MCF 10A (cell line): ENCODE measurements around the gene DDA1. TPM values are rescaled to one million over a fixed set of nuclear protein-coding genes. Genes with fewer than 3 reads are reported as not detected.

Experiments used
- BruUV-seq: library from RNA; stranded (reverse); fragments of 400-500 nt; replicated peaks from 2 replicates; lab custom pipeline; 2021; lab: Mats Ljungman, UMichigan
- CTCF ChIA-PET: fragments of 300-600 bp; sonication (Branson Sonifier 250); formaldehyde crosslinking; extraction: SDS; loops from one replicate; lab custom pipeline; 2021; ENCODE audit warnings: antibody characterized with exemption, inconsistent platforms; lab: Yijun Ruan, JAX
- POLR2A ChIA-PET: fragments of 300-600, 350-650 bp; sonication (Branson Sonifier 250); formaldehyde crosslinking; extraction: SDS; loops from one replicate; lab custom pipeline; 2020; ENCODE audit warnings: antibody characterized with exemption, inconsistent platforms; lab: Yijun Ruan, JAX
- DNase-seq: peaks from one replicate; pipeline ENCODE4 v3.0.0-alpha.2; 2018; ENCODE audit not compliant: unreplicated experiment
- H3K27ac Mint-ChIP-seq: one replicate; pipeline ENCODE4 v1.8.0; 2022; ENCODE audit warnings: mild to moderate bottlenecking, low read depth, mixed read lengths; ENCODE audit not compliant: unreplicated experiment
- H3K27me3 Mint-ChIP-seq: one replicate; pipeline ENCODE4 v1.8.0; 2022; ENCODE audit warnings: mixed read lengths; ENCODE audit not compliant: insufficient read depth, unreplicated experiment
- H3K36me3 Mint-ChIP-seq: one replicate; pipeline ENCODE4 v1.8.0; 2022; ENCODE audit warnings: mild to moderate bottlenecking, moderate library complexity, mixed read lengths; ENCODE audit not compliant: insufficient read depth, unreplicated experiment
- H3K4me1 Mint-ChIP-seq: one replicate; pipeline ENCODE4 v1.8.0; 2022; ENCODE audit warnings: mixed read lengths; ENCODE audit not compliant: insufficient read depth, unreplicated experiment
- H3K4me3 Mint-ChIP-seq: one replicate; pipeline ENCODE4 v1.8.0; 2022; ENCODE audit warnings: mild to moderate bottlenecking, moderate library complexity, mixed read lengths; ENCODE audit not compliant: unreplicated experiment
- H3K9me3 Mint-ChIP-seq: one replicate; pipeline ENCODE4 v1.8.0; 2022; ENCODE audit warnings: mixed read lengths; ENCODE audit not compliant: unreplicated experiment
- intact Hi-C: fragments of 100-400 bp; cut with micrococcal nuclease; formaldehyde crosslinking; loops from 2 replicates; pipeline ENCODE4 v1.14.1; 2022
- total RNA-seq: library from RNA; stranded (reverse); gene quantifications from 2 replicates; pipeline ENCODE4 v1.2.3, GENCODE V29; 2022
- TF ChIP-seq, protein P1 (sequence below): fragments of 200-600 bp; IDR thresholded peaks from one replicate; pipeline ENCODE4 v1.8.0; 2022; ENCODE audit warnings: antibody characterized with exemption, mild to moderate bottlenecking; ENCODE audit not compliant: unreplicated experiment

The DDA1 gene
- total RNA-seq, 1 experiment from 2014 or later: 57.4 TPM

DNA sequence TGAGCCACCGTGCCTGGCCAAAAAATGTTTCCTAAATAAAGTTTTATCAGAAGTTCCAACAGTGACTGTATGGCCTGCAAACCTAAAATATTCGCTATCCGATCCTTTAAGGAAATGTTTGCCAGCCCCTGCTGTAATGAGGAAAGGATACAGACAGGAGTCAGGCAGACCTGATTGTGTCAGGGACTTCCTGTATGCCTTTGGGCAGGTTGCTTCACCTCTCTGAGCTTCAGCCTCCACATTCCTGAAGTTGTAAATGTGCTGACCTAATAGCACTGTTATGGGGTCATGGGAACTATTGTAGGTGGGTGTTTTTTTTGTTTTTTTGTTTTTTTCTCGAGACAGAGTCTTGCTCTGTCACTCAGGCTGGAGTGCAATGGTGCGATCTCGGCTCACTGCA is 12.4 kb upstream of the DDA1 start:
- CTCF ChIA-PET: interaction anchor here (0.6 to 1.8 kb wide), 11 partner anchors 8 to 637 kb away, joined by 3 to 6 read pairs (median 3); partner anchors contain the start of genes ANO8, DDA1 and SMIM7
- POLR2A ChIA-PET: interaction anchor here (1.4 to 2.1 kb wide), 3 partner anchors 9 to 40 kb away, joined by 4 to 13 read pairs (median 12); partner anchors contain the start of genes DDA1 and MRPL34
- peaks cover 4% of the 10 kb centered on the region for H3K4me1 Mint-ChIP-seq
- no TSS peak for BruUV-seq
- peaks cover 17% of the 10 kb centered on the region for H3K36me3 Mint-ChIP-seq
- TF ChIP-seq, protein P1, sequence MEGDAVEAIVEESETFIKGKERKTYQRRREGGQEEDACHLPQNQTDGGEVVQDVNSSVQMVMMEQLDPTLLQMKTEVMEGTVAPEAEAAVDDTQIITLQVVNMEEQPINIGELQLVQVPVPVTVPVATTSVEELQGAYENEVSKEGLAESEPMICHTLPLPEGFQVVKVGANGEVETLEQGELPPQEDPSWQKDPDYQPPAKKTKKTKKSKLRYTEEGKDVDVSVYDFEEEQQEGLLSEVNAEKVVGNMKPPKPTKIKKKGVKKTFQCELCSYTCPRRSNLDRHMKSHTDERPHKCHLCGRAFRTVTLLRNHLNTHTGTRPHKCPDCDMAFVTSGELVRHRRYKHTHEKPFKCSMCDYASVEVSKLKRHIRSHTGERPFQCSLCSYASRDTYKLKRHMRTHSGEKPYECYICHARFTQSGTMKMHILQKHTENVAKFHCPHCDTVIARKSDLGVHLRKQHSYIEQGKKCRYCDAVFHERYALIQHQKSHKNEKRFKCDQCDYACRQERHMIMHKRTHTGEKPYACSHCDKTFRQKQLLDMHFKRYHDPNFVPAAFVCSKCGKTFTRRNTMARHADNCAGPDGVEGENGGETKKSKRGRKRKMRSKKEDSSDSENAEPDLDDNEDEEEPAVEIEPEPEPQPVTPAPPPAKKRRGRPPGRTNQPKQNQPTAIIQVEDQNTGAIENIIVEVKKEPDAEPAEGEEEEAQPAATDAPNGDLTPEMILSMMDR: no peak
- no peak overlapping the region for H3K4me3 Mint-ChIP-seq
- peak overlapping the region; percentile 16 for H3K27ac Mint-ChIP-seq
- intact Hi-C loops: loop anchor here (1.0 kb wide), 1 partner anchor 8 kb away; the partner anchor contains the start of gene MRPL34
- DNase-seq: peak; percentile 80
- H3K27me3 Mint-ChIP-seq: no peaks in the 10 kb centered on the region
- no peaks in the 10 kb centered on the region for H3K9me3 Mint-ChIP-seq

DNA sequence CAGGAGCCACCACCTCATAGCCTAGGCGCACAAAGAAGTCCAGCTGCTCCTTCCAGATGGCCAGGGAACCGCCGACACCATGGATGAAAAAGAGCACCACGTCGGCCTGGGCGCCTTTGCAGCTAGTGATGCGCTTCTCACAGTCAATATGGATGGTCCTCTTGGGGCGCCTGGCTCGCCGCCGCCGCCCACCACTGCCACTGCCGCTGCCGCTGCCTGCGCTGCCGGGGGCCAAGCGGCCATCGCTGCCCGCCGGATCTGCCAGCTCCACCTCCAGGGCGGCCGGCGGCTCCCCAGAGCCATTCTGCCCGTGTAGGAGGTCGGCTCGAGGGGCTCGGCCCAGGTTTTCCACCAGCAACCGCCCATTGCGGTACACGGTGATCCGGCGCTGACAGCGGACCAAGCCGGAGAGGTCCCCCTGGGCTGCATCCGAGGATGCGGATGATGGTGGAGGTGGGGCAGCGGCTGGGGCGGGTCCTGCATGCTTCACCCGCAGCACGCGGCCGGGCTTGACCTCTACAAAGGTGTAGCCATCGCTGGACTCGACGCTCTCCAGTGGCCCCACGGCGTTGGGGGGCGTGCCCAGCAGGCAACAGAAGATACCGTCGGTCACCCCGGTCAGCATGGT is 8.3 kb upstream of the DDA1 start:
- Mint-ChIP-seq H3K9me3 (no peaks in the 10 kb centered on the region), H3K27ac (no peak overlapping the region), H3K27me3 (no peaks in the 10 kb centered on the region), H3K4me3 (no peak overlapping the region), H3K36me3 (peaks cover 15% of the 10 kb centered on the region), H3K4me1 (peaks cover 20% of the 10 kb centered on the region)
- ChIA-PET POLR2A (no interaction called here), CTCF (no interaction called here)
- DNase-seq: no peak
- TF ChIP-seq, protein P1: no peak
- BruUV-seq: no TSS peak
- intact Hi-C loops: no loop called here

DNA sequence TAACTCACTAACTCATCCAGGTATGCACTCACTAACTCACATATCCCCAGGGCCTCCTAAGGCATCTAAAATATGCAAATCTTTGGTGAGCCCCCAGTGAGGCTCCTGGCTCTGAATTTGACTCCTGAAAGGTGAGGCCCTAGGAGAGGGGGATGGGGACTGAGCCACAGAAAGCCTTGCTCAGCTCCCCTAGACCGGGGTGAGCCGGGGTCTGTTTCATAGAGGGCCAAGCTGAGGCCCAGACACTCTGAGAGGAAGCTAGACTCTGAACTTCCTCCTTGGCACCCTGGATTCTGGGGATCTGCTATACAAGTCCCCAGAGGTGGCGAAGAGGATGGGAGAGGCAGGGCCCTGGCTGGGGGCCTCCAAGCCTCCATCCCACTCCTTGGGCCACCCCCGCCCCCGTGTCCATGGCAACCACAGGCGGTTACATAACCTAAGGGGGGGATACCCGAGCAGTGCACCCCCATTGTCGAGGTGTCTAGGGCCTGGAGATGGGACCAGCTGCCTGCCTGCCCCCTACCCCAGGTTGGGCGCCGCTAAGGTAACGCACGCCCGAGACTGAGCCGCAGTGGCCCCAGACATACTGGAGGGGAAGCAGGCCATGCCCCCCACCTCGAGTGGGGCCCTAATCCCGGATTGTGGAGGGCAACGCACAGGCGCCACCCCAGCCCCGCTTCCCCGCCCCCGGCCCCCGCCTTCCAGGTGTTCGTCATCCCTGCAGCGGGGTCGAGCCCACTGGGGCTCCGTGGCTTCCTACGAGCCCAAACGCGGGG is 6.8 kb upstream of the DDA1 start:
- no TSS peak for BruUV-seq
- no peak overlapping the region for H3K27ac Mint-ChIP-seq
- ChIA-PET POLR2A (interaction anchor here (0.7 to 10.5 kb wide), 3 partner anchors 32 to 42 kb away, joined by 4 to 152 read pairs (median 4); partner anchors contain the start of genes ANO8 and GTPBP3), CTCF (interaction anchor here (1.0 to 1.1 kb wide), 2 partner anchors 10 to 45 kb away, joined by 3 to 6 read pairs; no protein-coding TSS in a partner anchor)
- intact Hi-C loops: no loop called here
- TF ChIP-seq, protein P1: no peak
- H3K27me3 Mint-ChIP-seq: no peaks in the 10 kb centered on the region
- no peaks in the 10 kb centered on the region for H3K9me3 Mint-ChIP-seq
- peak overlapping the region; percentile 65 for H3K4me3 Mint-ChIP-seq
- peaks cover 14% of the 10 kb centered on the region for H3K36me3 Mint-ChIP-seq
- peaks cover 17% of the 10 kb centered on the region for H3K4me1 Mint-ChIP-seq
- no peak for DNase-seq
